ENCODE results near the gene SPSB2. TPM values are rescaled to one million over a fixed set of nuclear protein-coding genes. Genes with fewer than 3 reads are reported as not detected.

Gene SPSB2
- total and polyA plus RNA-seq, 9 of the 15 experiments (the other 6 are each of a cell fraction or from before 2014, with no cell fraction given): 0.10 to 10.6 (median 1.9) TPM

DNA sequence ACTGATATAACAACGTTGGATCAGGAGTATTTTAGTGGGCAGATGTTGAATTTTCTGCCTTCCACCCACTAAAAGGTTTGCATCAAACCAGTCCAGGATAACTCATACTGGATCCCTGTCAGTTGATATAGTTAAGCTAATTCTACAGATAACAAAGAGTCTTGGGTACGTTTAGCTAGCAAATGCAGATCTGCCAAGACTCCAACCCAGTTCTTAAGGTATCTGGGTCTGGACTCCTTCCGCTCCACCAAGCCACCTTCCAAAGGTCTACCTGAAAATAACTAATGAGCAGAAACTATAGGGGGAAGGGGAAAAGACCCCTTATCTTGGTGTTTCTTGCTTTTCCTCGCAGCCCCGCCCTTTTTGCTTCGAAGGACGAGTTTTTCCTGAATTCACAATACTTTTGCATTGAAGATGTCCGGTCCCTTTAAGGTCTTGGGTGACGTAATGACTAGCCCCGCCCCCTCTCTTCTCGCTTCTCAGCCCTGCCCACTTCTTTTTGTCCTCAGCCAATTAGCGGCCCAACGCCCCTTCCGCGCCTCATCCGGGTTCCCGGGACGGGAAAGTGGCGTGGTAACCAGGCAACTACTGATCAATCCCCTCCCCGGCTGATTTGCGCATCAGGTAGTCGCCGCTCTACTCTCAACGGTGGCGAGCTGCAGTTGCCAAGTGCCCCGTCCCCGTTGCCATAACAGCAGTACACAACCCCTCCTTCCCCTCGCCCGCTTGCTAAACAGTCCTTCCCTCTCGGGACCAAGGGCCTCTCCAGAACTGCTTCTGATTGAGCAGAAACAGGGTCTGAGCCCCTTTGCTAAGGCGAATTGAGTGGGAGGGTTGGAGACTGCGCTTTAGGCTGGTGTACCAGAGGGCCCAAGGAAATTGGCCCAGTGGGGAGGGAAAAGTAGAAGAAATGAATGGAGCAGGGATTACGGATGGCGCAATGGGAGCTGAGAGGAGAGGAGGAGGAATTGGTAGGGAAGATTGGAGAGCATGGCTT is 31.5 kb upstream of the SPSB2 start, which contains the start of gene LRRC23 (continued):
- TF ChIP-seq, protein P1, sequence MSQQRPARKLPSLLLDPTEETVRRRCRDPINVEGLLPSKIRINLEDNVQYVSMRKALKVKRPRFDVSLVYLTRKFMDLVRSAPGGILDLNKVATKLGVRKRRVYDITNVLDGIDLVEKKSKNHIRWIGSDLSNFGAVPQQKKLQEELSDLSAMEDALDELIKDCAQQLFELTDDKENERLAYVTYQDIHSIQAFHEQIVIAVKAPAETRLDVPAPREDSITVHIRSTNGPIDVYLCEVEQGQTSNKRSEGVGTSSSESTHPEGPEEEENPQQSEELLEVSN (IDR thresholded peaks at IDR 0.05; ENCODE audit: borderline replicate concordance in 1 of 2, extremely low read depth in 1 of 2, insufficient read depth in 1 of 2, insufficient read length in 1 of 2, low read depth in 1 of 2, low read length in 1 of 2, poor library complexity in 1 of 2, severe bottlenecking in 1 of 2): no peak
- no peak for TF ChIP-seq HDAC3 (IDR thresholded peaks at IDR 0.05; ENCODE audit: borderline replicate concordance, partially characterized antibody)
- TF ChIP-seq TRIM28 (IDR thresholded peaks at IDR 0.05): no peak
- no peak for TF ChIP-seq ZNF561 (CRISPR knock-in tag; conservative IDR thresholded peaks at IDR 0.05)
- no peak for TF ChIP-seq PURB (CRISPR knock-in tag; IDR thresholded peaks at IDR 0.05; ENCODE audit: low read depth)
- TF ChIP-seq LARP7 (IDR thresholded peaks at IDR 0.05): no peak
- TF ChIP-seq, protein P2, sequence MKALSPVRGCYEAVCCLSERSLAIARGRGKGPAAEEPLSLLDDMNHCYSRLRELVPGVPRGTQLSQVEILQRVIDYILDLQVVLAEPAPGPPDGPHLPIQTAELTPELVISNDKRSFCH (CRISPR knock-in tag; IDR thresholded peaks at IDR 0.05): no peak
- TF ChIP-seq, protein P2 (tag; IDR thresholded peaks at IDR 0.05): no peak
- no peak for TF ChIP-seq KLF10 (CRISPR knock-in tag; IDR thresholded peaks at IDR 0.05)
- TF ChIP-seq, protein P3, sequence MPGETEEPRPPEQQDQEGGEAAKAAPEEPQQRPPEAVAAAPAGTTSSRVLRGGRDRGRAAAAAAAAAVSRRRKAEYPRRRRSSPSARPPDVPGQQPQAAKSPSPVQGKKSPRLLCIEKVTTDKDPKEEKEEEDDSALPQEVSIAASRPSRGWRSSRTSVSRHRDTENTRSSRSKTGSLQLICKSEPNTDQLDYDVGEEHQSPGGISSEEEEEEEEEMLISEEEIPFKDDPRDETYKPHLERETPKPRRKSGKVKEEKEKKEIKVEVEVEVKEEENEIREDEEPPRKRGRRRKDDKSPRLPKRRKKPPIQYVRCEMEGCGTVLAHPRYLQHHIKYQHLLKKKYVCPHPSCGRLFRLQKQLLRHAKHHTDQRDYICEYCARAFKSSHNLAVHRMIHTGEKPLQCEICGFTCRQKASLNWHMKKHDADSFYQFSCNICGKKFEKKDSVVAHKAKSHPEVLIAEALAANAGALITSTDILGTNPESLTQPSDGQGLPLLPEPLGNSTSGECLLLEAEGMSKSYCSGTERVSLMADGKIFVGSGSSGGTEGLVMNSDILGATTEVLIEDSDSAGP (CRISPR knock-in tag; IDR thresholded peaks at IDR 0.05): peak; percentile 92
- TF ChIP-seq MAFG (tag; conservative IDR thresholded peaks at IDR 0.05): no peak
- TF ChIP-seq ZNF507 (tag; conservative IDR thresholded peaks at IDR 0.05): no peak
- no peak for TF ChIP-seq MIER1 (IDR thresholded peaks at IDR 0.05; ENCODE audit: low read depth)
- TF ChIP-seq, protein P4, sequence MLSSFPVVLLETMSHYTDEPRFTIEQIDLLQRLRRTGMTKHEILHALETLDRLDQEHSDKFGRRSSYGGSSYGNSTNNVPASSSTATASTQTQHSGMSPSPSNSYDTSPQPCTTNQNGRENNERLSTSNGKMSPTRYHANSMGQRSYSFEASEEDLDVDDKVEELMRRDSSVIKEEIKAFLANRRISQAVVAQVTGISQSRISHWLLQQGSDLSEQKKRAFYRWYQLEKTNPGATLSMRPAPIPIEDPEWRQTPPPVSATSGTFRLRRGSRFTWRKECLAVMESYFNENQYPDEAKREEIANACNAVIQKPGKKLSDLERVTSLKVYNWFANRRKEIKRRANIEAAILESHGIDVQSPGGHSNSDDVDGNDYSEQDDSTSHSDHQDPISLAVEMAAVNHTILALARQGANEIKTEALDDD (IDR thresholded peaks at IDR 0.05): no peak
- no peak for TF ChIP-seq MEIS2 (IDR thresholded peaks at IDR 0.05; ENCODE audit: partially characterized antibody)
- TF ChIP-seq, protein P5, sequence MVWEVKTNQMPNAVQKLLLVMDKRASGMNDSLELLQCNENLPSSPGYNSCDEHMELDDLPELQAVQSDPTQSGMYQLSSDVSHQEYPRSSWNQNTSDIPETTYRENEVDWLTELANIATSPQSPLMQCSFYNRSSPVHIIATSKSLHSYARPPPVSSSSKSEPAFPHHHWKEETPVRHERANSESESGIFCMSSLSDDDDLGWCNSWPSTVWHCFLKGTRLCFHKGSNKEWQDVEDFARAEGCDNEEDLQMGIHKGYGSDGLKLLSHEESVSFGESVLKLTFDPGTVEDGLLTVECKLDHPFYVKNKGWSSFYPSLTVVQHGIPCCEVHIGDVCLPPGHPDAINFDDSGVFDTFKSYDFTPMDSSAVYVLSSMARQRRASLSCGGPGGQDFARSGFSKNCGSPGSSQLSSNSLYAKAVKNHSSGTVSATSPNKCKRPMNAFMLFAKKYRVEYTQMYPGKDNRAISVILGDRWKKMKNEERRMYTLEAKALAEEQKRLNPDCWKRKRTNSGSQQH (CRISPR knock-in tag; IDR thresholded peaks at IDR 0.05): no peak
- no peak for TF ChIP-seq TFAM (CRISPR knock-in tag; conservative IDR thresholded peaks at IDR 0.05)
- no peak for TF ChIP-seq HDAC2 (IDR thresholded peaks at IDR 0.05)
- TF ChIP-seq MTA2 (IDR thresholded peaks at IDR 0.05; ENCODE audit: low read depth): no peak
- no peak for TF ChIP-seq CC2D1A (IDR thresholded peaks at IDR 0.05)
- no peak for TF ChIP-seq IRF2 (CRISPR knock-in tag; IDR thresholded peaks at IDR 0.05)

All from K562 (cell line).